Astrocyte (in vitro differentiated cells and primary cell): ENCODE results near the gene SELE. TPM values are rescaled to one million over a fixed set of nuclear protein-coding genes. Genes with fewer than 3 reads are reported as not detected.
A peak's percentile ranks its signal among the peaks of the same experiment; 100 is the strongest.

Experiments
- DNase-seq: peaks from one replicate; pipeline ENCODE4 v3.0.0-alpha.2; 2010; ENCODE audit warnings: low read depth
- FAIRE-seq: peaks from 2 replicates; lab custom pipeline; 2011; peaks lifted over from hg19 to GRCh38; lab: Jason Lieb, UNC
- H2AFZ ChIP-seq: 2 replicates; pipeline ENCODE4 v1.6.0; 2012; ENCODE audit warnings: low read depth, low read length, inconsistent platforms
- H3K27ac ChIP-seq: 2 replicates; pipeline ENCODE4 v1.5.1; 2011; ENCODE audit warnings: low read depth, low read length, inconsistent platforms
- H3K27me3 ChIP-seq: 2 replicates; pipeline ENCODE4 v1.6.0; 2011; ENCODE audit warnings: low read length, inconsistent platforms; ENCODE audit not compliant: insufficient read depth
- H3K36me3 ChIP-seq: 2 replicates; pipeline ENCODE4 v1.5.1; 2011; ENCODE audit warnings: low read length, inconsistent platforms; ENCODE audit not compliant: insufficient read depth
- H3K4me1 ChIP-seq: 2 replicates; pipeline ENCODE4 v1.5.1; 2011; ENCODE audit warnings: low read length, inconsistent platforms; ENCODE audit not compliant: insufficient read depth
- H3K4me2 ChIP-seq: 2 replicates; pipeline ENCODE4 v1.6.0; 2012; ENCODE audit warnings: low read length, inconsistent platforms
- H3K4me3 ChIP-seq: 2 replicates; pipeline ENCODE4 v1.5.1; 2011; ENCODE audit warnings: low read depth, mild to moderate bottlenecking, low read length, inconsistent platforms; ENCODE audit not compliant: insufficient read depth
- H3K79me2 ChIP-seq: 2 replicates; pipeline ENCODE4 v1.6.0; 2012; ENCODE audit warnings: mild to moderate bottlenecking, low read length, inconsistent platforms; ENCODE audit not compliant: insufficient read depth
- H3K9ac ChIP-seq: 2 replicates; pipeline ENCODE4 v1.6.0; 2012; ENCODE audit warnings: mild to moderate bottlenecking, low read length, inconsistent platforms
- H3K9me3 ChIP-seq: 2 replicates; pipeline ENCODE4 v1.5.1; 2012; ENCODE audit warnings: low read depth, mild to moderate bottlenecking, low read length, inconsistent platforms; ENCODE audit not compliant: insufficient read depth
- H4K20me1 ChIP-seq: 2 replicates; pipeline ENCODE4 v1.6.0; 2012; ENCODE audit warnings: low read length, inconsistent platforms; ENCODE audit not compliant: insufficient read depth
- H3K27ac Mint-ChIP-seq: one replicate; pipeline ENCODE4 v1.8.0; 2021; ENCODE audit warnings: mild to moderate bottlenecking, mixed read lengths; ENCODE audit not compliant: unreplicated experiment
- H3K27me3 Mint-ChIP-seq: one replicate; pipeline ENCODE4 v1.8.0; 2021; ENCODE audit warnings: low read depth, mixed read lengths; ENCODE audit not compliant: unreplicated experiment
- H3K36me3 Mint-ChIP-seq: one replicate; pipeline ENCODE4 v1.8.0; 2021; ENCODE audit warnings: low read depth, mixed read lengths; ENCODE audit not compliant: unreplicated experiment
- H3K4me1 Mint-ChIP-seq: one replicate; pipeline ENCODE4 v1.8.0; 2021; ENCODE audit warnings: low read depth, mixed read lengths; ENCODE audit not compliant: unreplicated experiment
- H3K4me3 Mint-ChIP-seq: one replicate; pipeline ENCODE4 v1.8.0; 2021; ENCODE audit warnings: mild to moderate bottlenecking, moderate library complexity, mixed read lengths; ENCODE audit not compliant: unreplicated experiment
- H3K9me3 Mint-ChIP-seq: one replicate; pipeline ENCODE4 v1.8.0; 2021; ENCODE audit warnings: mild to moderate bottlenecking, mixed read lengths; ENCODE audit not compliant: unreplicated experiment
- CTCF ChIP-seq: IDR thresholded peaks from 2 replicates; pipeline ENCODE4 v1.5.1; 2011; ENCODE audit warnings: low read depth, mild to moderate bottlenecking, inconsistent platforms, low read length, moderate library complexity; ENCODE audit not compliant: insufficient read depth
- EZH2 ChIP-seq: IDR thresholded peaks from 2 replicates; pipeline ENCODE4 v1.6.1; 2012; ENCODE audit warnings: mild to moderate bottlenecking, low read length, inconsistent platforms; ENCODE audit not compliant: insufficient read depth
- total RNA-seq: library from RNA; stranded (reverse); gene quantifications from 2 replicates; pipeline ENCODE4 v1.2.1, GENCODE V29; 2021

The SELE gene
- total RNA-seq, 1 donor from 2014 or later: not detected

- no peak overlapping the region for H3K4me2 ChIP-seq
- TF ChIP-seq EZH2 (no peak), CTCF (no peak)
- no peaks in the 10 kb centered on the region for H3K36me3 ChIP-seq
- Mint-ChIP-seq H3K4me3 (no peak overlapping the region), H3K9me3 (no peaks in the 10 kb centered on the region), H3K27me3 (peaks cover 2% of the 10 kb centered on the region), H3K27ac (no peak overlapping the region), H3K4me1 (peaks cover 11% of the 10 kb centered on the region), H3K36me3 (no peaks in the 10 kb centered on the region)
- no peak overlapping the region for H3K27ac ChIP-seq
- no peak overlapping the region for H3K9ac ChIP-seq
- peaks cover 6% of the 10 kb centered on the region for H3K27me3 ChIP-seq
- no peak overlapping the region for H3K4me3 ChIP-seq
- no peaks in the 10 kb centered on the region for H4K20me1 ChIP-seq
- no peaks in the 10 kb centered on the region for H3K79me2 ChIP-seq
- DNase-seq (no peak), FAIRE-seq (no peak)
- no peak overlapping the region for H2AFZ ChIP-seq
- peaks cover 5% of the 10 kb centered on the region for H3K4me1 ChIP-seq
- no peaks in the 10 kb centered on the region for H3K9me3 ChIP-seq
Measured at GRCh38 chr1:169750041-169750440, 16.2 kb upstream of the SELE start.

- Histone ChIP-seq H3K27ac (no peak overlapping the region), H3K4me1 (peaks cover 12% of the 10 kb centered on the region), H3K79me2 (no peaks in the 10 kb centered on the region), H3K36me3 (no peaks in the 10 kb centered on the region), H4K20me1 (no peaks in the 10 kb centered on the region), H3K4me3 (no peak overlapping the region), H3K27me3 (peaks cover 6% of the 10 kb centered on the region), H3K9ac (no peak overlapping the region), H3K9me3 (no peaks in the 10 kb centered on the region), H2AFZ (no peak overlapping the region), H3K4me2 (no peak overlapping the region)
- no peaks in the 10 kb centered on the region for H3K27me3 Mint-ChIP-seq
- H3K4me3 Mint-ChIP-seq: no peak overlapping the region
- FAIRE-seq: no peak
- no peaks in the 10 kb centered on the region for H3K36me3 Mint-ChIP-seq
- TF ChIP-seq EZH2 (no peak), CTCF (no peak)
- peaks cover 7% of the 10 kb centered on the region for H3K9me3 Mint-ChIP-seq
- peaks cover 19% of the 10 kb centered on the region for H3K4me1 Mint-ChIP-seq
- DNase-seq: no peak
- no peak overlapping the region for H3K27ac Mint-ChIP-seq
Measured at GRCh38 chr1:169746550-169746949, 12.7 kb upstream of the SELE start.

GRCh38 chr1:169745015-169745861 lies 11.4 kb upstream of the SELE start:
- H3K79me2 ChIP-seq: no peaks in the 10 kb centered on the region
- H2AFZ ChIP-seq: no peak overlapping the region
- peaks cover 20% of the 10 kb centered on the region for H3K4me1 ChIP-seq
- H3K4me3 ChIP-seq: no peak overlapping the region
- peak overlapping the region; percentile 43 for H3K4me2 ChIP-seq
- Mint-ChIP-seq H3K9me3 (peaks cover 7% of the 10 kb centered on the region), H3K4me1 (peaks cover 26% of the 10 kb centered on the region), H3K27me3 (no peaks in the 10 kb centered on the region), H3K4me3 (no peak overlapping the region), H3K27ac (peak overlapping the region; percentile 10), H3K36me3 (no peaks in the 10 kb centered on the region)
- peak overlapping the region; percentile 3 for H3K9ac ChIP-seq
- H4K20me1 ChIP-seq: no peaks in the 10 kb centered on the region
- TF ChIP-seq CTCF (no peak), EZH2 (no peak)
- peak overlapping the region; percentile 48 for H3K27ac ChIP-seq
- FAIRE-seq (no peak), DNase-seq (peak; percentile 89)
- no peaks in the 10 kb centered on the region for H3K36me3 ChIP-seq
- H3K27me3 ChIP-seq: peaks cover 6% of the 10 kb centered on the region
- no peaks in the 10 kb centered on the region for H3K9me3 ChIP-seq
